Superior temporal gyrus (tissue), 1 donor: ENCODE measurements around the gene CCNL1.

ENCODE experiments used
- DNase-seq: peaks from one replicate; pipeline ENCODE4 v3.0.0-alpha.2; 2016; ENCODE audit errors: extremely low spot score

CCNL1 gene

DNA sequence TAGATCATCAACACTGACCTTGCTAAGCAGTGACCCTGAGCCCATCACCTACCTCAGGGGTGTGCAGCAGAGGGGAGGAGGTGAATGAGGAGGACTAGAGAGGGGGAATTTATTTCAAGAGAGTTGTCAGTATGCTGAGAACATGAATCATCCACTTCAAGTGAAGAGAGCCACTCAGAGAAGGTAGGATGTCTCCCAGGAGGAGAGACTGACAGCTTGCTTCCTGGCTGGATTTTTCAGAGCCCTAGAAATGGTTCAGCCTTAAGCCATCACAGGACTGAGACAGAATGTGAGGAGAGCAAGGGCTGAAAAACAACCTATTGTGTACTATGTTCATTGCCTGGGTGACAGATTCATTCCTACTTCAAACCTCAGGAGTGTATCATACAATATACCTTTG is 34.8 kb downstream of the CCNL1 start:
- no peak for DNase-seq

DNA sequence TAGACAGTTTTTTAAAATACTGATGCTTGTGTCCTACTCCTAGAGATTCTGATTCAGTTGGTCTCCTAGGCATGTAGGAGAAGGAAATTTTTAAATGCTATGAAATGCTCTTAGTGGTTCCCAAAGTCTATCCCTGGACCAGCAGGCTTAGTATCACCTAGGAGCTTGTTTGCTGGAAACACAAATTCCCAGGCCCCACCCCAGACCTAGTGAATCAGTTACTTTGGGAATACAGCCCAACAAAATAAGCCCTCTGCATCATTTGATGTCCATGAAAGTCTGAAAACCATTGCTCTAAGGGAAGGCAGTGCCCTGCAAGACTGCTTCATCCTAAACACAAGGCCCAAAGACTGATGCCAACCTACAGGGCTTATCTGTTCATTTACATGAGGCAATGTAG is 36.3 kb downstream of the CCNL1 start:
- no peak for DNase-seq

DNA sequence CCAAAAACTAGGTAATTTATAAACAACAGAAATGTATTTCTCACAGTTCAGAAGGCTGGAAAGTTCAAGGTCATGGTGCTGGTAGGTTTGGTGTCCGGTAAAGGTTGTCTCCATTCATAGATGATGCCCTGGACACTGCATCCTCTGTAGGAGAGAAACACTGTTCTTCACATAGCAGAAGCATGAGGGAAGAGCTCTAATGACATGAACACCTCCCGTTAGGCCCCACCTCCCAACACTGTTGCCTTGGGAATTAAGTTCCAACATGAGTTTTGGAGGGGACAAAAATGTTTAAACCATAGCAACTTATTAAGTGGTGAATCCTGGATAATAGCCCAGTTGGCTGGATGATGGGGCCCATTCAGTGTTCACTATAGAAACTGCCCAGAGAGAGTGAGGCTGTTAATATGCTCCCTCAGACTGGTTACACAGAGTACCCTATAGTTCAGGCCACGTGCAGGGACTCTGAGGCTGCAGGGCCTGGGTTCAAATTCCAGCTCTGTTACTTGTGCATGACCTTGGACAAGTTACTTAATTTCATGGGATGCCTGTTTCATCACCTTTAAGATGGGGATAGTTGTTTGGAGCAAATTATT is 37.0 kb downstream of the CCNL1 start:
- DNase-seq, result no peak

DNA sequence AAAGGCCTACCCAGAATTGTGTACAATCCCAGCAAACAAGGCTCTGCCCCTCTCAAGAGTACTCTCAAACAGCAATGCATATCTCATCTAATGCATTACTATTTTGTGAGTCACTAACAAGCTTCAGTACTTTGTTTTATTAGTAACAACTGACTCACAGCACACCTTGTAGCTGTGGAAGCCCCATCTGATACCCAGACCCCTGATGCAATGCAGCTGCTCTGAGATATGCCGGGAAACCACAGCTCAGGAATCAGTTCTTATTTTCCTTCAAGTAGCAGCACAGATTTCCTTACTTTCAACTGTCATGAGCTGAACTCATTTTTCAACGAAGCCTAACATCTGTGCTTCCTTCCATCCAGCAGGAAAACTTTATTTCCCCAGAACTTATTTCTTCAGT is 37.8 kb downstream of the CCNL1 start:
- no peak for DNase-seq

DNA sequence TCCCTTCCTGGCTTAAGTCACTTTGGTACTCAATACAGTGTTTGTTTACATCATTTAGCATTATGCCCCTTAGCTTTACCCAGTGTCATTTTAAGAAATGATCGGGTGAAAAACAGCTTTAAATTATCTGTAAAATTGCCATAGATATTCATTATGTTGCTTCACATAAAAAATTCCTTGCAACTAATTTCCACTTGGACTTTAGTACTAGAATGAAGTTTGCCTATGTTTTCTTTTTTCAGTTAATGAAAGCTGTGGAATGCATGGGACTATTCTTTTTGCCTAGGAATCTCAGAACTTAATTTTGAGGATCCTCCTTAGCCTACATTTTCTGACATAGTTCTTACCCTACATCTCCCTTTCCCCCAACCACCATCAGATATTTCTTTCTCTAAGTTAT is 38.4 kb downstream of the CCNL1 start:
- no peak for DNase-seq

DNA sequence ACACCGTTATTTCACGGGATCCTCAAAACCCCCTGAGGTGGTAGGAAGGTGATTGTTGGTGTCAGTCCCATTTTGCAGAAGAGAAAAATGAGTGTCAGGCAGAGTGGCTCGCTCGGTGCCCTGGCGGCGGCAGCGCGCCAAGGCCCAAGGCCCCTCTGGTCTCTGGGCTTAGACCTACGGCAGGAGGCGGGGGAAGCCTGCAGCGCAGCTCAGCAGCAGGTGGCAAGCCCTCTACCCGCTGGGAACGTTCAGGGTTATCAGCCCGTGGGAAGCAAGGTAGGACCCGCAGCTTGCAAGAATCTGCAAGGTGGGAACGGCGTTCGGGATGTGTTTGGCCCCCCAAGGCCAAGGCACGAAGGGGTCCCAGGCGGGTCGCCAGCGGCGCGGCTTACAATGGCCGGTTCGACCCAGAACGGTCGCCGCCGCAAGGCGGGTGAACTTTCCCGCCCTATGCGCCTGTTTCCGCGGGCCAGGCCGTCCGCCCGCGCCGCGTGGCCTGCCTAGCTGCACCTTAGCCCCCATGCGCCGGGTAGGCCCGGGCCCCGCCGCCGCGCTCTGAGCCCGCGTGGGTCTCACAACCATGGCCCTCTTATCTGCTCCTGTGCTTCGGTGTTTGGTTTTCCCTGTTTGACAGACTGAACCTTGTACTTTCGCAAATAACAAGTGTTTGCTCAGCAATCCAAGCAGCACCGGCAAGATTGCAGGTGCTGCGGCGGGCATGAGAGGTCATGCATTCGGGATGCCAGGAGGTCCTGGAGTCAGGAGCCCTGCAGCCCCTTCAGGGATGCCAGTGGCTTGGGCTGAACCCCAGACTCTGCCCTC is 39.7 kb downstream of the CCNL1 start:
- no peak for DNase-seq

DNA sequence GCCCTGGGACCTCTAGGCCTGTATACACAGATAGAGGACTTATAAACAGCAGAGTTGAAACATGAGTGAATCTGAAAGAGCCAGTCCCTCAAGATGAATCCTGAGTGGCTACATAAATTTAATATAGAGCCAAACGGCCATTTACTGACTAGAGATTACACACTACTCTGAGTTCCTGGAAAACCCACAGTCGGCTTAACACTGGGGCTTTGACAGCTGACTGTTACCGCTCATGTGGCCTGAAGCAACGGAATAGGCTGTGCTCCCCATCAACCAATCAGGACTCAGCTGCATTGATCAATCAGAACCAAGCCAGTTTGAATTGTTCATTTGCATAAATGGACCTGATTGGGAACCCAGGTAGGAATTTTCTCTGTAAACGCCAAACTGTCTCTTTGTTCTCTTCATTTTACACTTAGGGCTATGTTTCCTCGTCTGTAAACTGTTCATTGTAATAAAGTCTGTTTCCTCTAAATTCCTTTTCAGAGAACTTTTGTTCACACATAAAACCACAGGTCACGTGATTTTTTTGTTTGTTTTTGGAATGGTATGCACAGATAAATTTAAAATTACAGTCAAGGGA is 40.5 kb downstream of the CCNL1 start:
- DNase-seq, result no peak

DNA sequence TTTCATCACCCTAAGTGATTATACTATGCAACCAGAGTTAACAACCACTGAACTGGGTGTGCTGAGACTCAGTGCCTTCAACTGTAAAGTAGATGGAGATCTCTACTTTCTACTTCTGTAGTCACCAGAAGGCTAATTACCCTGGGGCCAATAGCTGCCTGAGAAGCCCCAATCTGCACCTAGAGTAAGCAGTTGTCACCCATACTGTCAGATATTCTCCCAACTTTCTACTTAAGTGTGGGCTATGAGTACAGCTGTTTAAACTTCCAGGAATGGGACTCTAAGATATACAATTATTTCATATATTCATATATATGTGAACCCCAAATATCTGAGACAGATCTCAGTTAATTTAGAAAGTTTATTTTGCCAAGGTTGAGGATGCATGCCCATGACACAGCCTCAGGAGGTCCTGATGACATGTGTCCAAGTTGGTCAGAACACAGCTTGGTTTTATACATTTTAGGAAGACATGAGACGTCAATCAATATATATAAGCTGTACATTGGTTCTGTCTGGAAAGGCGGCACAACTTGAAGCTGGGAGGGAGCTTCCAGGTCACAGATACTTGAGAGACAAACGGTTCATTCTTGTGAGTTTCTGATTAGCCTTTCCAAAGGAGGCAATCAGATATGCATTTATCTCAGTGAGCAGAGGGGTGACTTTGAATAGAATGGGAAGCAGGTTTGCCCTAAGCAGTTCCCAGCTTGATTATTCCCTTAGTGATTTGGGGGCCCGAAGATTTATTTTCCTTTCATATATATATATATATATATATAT is 41.9 kb downstream of the CCNL1 start:
- no peak for DNase-seq

DNA sequence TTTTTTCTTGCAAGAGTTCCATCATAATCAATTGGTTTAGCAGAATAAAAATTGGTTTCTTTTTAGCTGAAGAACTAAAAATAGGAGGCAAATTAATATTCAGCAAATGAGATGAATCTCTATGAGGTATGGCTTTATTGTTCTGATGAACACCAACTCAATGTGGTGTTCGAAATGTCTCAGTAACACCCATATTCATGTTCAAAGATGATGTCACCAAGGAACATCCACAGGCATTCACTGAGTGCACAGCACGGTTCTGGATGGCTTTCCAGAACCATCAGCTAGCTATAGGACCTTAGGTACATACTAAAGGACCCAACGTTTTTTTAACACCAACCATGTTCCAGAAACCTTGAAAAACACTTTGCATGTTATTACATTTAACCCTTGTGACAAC is 42.7 kb downstream of the CCNL1 start:
- no peak for DNase-seq

DNA sequence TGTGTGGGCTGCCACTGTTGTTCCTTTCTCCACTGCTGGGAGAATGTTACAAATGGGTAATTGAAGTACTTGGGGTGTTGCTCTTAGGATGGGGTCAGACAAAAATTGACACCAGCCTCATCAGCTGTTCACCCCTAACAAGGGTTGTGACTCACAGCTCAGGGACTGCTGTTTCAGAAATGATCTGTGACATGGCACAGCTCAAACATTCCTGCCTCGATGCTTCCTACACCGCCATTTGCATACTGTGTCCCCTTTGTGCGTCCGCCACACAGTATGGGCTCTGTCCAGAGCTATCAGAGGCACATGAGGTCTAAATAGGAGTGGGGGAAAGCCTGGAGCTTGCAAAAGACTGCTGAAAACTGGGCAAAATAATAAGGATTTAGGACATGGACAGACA is 43.9 kb downstream of the CCNL1 start:
- no peak for DNase-seq

DNA sequence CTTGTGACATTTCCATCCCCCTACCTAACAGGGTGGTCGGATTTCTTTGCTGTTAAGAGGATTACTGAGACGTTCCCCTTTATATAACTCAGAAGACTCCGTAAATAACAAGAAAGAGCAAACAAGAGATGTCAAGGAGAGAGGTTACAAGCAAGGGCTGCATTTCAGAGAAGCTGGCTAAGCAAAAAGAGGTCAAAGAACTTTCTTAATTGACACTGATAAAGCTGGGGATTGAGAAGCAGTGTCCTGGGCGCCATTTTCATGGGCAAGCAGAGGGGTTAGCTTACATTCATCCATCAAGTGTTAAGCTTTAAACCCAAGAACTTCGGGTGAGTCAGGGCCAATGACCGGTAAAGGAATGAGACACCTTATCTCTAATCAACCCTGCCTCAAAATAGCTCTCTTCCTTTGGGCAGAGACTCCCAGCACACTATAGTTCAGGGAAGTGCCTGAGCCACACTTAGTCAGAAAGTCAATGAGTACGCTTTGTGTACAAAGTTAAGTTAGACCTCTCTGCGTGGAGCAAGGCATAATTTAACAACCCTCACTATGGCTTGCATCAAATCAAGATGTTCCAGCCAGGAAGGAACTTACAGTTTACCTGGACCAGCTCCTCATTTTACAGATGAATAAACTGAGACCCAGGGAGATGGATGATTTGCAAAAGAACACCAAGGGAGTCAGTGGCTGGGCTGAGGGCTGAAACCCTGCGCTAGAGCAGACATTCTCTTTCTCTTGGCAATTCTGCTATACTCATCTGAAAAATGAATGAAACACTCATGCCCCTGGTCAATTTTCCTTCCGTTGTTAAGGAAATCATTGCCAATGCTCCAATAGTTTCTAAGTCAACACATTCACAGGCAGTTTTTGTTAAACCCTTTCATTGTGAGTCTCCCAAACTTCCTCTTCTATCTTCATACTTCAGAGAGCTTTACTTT is 44.6 kb downstream of the CCNL1 start:
- no peak for DNase-seq

DNA sequence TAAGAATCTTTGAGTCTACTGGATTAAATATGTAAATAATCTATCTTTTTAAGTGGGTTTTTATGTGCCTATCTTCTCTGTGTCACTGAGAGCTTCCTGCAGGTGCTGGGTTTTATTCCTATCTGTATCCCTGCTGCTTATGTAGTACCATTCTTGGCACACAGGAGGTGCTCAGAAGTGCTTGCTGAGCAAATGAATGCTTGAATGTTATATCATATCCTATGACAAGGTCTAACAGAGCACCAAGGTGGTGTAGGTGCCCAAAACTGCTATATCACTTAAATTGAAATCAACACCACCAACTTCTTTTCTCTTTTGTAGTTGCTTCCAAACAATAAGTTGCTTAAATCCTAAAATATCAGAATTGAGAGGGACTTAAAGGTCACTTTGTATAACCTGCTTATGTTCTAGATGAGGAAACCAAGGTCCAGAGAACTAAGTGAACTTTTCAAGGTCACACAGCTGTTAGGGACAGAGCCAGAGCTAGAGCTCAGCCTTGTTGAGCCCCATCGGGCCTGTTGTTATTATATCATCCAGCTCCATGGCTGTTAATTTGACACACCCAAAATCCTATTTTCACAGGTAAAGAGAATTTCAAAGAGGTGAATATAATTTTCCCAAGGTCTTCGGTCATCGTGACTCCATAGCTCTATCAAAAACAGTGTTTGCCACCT is 46.0 kb downstream of the CCNL1 start:
- DNase-seq, result no peak

DNA sequence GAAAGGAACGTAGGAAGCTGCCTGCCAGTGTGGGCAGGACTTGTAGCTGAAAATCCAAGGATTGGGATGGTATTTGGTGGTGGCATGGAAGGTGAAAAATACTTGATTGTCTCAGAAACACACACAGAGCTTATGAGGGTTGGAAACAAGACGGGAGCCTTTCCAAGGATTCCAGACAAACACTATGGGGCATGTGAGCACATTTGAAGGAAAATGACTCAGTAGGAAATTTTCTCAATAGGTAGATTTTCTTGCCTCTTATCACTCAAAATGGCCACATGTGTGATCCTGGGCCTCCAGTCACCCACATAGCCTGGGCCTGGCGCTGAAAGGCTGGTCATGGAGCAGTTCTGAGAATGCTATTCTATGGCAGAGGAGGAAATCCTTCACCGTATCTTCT is 47.4 kb downstream of the CCNL1 start:
- DNase-seq, result no peak

DNA sequence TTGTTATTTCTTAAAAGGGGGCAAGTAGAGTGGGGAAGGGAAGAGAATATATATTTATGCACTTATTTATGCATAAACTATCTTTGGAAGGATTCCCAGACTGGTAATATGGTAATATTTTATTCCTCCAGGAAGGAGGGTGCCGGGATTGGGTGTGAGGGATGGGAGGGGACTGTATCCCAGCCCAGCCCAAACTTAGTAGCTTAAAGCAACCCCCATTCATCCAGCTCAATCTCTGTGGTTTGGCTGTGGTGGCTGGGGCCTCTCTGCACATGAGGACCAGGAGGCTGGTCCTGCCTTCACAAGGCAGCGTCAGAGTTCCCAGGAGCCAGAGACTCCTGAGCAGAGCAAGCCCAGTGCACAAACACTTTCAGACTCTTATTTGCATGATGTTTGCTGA is 48.4 kb downstream of the CCNL1 start:
- no peak for DNase-seq

DNA sequence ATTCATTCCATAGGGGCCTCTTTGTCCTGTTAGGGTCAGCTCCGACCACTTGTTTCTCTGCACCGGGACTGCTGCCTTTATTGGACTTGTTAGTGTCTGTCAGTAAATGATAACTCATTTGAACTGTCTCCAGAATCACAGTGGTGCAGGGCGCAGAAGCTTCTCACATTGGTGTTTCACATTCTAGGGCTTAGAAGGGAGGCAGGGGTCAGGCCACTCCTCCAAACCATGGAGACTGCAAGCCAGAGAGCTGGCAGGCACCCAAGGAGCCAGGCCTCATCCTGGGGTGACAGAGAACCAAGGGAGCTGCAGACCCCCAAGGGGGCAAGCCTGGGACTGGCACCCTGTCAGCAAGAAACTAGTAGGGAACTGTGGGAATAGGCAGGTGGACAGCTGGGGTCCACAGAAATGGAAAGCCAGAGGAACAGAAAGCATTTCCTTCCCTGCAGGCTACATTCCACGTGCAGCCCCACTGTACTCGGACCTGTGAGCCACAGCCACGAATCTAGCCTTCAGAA is 49.1 kb downstream of the CCNL1 start:
- DNase-seq, result no peak

DNA sequence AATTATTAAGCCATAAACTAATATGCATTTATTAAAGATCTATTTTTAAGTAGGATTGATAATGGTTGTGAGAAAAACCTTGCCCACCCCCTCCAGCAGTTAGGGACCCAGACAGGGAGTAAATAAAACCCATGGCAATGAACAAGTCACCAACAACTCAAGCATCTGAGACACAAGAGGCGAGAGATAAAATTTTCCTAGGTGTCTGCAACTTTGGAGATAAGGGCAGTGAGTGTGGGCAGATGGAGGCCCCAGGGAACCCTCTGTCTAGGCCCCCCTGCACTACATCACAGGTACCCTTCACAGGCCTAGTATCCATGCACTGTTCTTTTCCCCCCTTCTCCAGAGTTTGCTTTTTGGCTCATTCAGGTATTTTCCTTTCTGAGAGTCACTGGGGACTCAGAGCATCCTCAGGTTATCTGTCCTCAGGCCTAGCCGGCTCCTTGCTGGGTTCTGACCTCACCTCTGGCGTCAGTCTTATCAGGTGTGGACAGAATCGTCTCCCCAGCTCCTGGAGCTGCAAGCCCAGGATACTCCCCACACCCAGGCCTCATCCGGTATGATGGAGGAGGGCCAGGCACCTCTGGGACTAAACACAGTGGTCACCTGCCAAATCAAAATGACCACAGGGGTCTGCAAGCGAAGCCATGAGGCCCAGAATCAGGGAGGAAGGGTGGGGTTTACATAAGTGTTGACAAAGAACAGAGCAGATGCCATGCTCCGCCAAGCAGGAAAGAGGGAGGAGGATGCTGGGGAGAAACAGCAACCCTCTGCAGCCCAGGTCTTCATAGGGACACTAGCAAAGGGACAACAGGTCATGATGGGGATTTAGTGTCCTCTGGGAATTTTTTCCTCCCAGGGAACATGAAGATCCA is 50.4 kb downstream of the CCNL1 start:
- DNase-seq, result no peak

DNA sequence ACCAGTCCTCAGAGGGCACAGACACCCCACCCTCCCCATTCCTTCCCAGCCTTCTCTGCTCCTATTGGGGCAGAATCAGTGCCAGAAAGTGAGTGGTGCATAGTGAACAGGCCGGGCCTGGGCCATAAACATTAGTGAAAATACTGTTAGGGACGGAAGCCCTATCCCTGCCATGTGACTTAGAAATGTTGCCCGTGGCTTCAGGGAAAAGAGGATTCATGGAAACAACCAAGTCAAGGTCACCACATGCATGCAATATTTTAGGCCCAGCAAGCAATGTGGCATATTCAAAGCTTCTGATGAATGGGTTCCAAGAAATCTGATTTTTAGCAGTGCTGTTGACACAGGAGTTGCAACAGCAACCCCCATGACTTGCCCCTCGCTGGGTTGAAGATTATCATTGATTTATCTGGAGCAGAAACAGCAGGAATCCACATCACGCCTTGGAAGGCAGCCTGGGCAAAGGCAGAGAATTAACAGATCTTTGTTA is 52.3 kb downstream of the CCNL1 start:
- DNase-seq, result no peak

DNA sequence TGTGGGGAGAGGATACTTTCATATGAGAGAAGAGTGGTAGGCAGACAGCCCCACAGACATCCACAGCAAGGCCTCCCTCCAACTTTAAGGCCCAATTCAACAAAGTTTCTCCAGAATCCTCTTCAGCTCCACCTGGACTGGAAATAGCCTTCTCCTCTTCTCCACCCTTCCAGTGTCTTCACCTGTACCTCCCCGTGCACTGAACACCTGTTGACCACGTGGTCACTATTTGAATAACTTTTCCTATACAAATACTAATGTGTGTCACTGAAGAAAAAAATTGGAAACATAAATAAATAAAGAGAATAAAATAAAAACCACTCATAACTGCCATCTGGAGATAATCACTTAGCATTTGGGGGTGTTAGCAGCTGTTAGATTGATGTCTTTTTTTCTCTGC is 52.9 kb downstream of the CCNL1 start:
- DNase-seq, result no peak

DNA sequence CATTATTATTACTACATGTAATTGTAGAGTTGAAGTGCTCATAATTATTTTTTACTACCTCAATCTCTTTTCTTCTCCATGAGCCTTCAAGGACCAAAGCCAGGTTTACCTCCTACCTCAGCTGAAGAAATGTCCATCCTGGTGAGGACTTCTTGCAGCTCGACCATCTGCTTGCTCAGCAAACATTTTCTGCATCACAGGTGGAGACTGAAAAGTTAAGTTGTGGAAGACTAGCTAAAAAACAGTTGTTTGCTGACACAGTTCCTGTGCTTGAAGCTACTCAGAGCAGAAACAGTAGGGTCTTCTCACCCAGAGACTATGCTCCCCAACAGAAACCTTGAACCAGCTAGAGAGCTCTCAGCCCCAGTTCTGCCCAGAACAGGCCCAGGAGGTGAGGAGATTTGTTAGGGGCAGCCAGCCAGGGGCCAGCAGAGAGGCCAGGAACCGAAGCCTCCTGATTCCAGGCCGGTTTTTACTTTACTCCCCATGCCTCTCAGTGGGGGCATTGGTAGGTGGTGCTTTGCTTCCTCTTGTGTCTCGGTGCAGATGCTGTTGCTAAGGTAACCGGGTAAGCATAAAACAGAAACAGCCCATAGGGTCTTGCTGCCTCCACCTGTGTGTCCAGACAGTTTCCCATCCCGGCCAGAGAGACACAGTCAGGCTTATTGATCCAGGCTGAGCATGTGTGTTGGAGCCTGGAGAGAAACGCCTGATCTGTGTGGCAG is 54.9 kb downstream of the CCNL1 start:
- no peak for DNase-seq
